HG03575 (cell line): Measurements from ENCODE around the gene HOXD4.

ENCODE experiments used
- ATAC-seq: cut with Tn5 transposase; IDR thresholded peaks from one replicate; pipeline ENCODE4 v1.9.1; 2021; ENCODE audit not compliant: unreplicated experiment, insufficient number of reproducible peaks, low FRiP score; ENCODE audit errors: extremely low read depth

Gene HOXD4

GRCh38 chr2:176112375-176113302, 38.7 kb upstream of the HOXD4 start:
- no peak for ATAC-seq

GRCh38 chr2:176114120-176114929, 37.0 kb upstream of the HOXD4 start:
- no peak for ATAC-seq

DNA sequence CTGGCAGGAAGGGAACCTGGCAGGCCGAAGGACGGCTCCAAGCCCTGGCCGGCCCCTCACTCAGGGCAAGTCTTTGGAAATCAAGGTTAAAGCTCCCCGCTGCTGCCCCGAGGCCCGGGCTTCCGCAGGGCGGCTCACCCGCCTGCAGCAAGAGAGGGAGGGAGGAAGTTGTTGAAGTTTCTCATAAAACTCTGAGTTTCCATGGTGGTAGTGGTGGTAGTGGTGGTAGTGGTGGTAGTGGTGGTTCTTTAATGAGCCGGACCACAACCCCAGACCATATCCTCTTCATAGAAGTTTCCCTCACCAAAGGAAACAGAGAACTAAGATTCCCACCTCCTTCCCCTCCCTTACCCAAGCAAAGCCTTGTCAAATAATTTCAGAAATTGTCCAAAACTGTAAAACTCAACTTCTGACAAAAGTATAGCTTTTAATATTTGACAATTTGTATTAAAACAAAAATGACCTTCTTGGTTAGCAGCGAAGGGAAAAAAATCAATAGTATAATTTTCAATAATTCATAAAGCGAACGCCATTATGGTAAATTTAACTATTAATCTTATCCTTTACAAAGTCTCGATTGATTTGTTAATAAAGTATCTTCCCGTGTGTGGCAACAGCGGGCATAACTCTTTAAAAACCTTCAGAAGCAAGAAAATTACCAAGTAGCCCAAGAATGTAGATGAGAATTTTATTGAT, 36.3 kb upstream of the HOXD4 start:
- ATAC-seq, result no peak

DNA sequence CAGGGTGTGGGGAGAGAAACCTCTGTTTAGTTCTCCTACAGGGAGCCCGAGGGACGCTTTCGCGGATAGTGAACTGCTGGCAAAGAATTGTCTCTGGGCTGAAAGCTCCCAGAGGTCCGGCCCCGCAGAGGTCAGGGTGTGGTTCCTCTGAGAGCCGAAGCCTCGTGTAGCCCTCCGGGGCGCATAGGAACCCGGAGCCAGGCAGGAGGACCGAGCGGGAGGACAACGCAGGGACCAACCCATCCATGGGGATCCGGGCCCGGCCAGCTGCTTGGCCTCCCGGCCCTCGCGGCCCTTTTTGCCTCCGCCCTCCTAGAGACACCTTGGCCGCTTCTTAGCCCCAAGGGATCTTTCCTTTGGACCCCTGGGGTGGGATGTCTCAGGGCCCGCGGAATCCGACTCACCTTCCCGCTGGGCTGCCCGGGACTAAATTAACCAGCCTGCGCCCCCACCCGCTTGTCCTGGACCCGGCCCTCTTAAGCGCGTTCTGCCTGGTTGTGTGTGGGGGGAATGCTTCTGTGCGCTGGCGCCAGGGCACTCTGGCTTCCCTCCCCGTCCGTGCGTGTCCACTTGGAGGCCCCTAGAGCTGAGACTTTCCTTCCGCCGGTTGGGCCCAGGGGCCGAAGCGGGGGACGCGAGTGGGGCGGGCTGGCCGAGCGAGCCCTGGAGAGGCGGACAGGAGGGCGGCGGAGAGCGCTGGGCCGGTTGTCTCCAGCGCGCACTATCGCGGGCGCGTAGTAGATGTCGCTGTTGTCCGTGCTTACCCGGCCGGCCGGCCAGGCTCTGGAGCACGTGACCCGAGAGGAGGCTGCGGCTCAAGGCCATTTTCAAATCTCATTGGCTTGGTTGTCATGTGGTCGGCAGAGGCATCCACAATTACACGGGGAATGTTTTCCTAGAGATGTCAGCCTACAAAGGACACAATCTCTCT, 35.2 kb upstream of the HOXD4 start, which contains the start of gene HOXD10:
Gene HOXD10, plus strand, starts transcription at position 896 of the 931 bp plus-strand sequence. CDS start 56 bp downstream, outside the sequence.
- no peak for ATAC-seq

GRCh38 chr2:176117162-176117822, 34.1 kb upstream of the HOXD4 start:
- no peak for ATAC-seq

DNA sequence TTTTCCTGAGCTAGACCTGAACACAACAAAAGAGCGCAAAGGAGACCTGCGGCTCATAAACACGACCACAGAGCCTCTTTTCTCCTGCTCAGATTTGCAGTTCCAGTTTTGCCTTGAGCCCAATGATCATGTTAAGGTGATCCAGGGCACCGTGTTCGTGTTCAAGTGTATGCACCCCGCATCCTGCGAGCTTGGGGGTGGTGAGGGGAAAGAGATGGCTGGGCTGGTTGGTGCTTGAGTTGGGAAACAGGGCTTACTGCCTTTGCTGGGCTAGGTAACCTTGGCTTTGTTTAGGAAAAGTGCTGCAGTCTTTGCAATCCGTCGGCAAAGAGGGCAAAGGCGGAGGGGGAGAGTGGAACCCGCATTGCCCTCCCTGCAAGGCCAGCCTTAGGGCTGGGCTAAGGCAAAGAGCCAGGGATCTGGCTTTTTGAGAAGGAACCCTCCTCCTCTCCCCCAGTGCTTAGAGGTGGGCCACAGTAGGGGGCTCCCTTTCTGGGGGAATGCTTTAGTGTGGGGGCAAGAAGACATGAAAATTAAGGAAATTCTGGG, 33.5 kb upstream of the HOXD4 start:
- ATAC-seq, result no peak

DNA sequence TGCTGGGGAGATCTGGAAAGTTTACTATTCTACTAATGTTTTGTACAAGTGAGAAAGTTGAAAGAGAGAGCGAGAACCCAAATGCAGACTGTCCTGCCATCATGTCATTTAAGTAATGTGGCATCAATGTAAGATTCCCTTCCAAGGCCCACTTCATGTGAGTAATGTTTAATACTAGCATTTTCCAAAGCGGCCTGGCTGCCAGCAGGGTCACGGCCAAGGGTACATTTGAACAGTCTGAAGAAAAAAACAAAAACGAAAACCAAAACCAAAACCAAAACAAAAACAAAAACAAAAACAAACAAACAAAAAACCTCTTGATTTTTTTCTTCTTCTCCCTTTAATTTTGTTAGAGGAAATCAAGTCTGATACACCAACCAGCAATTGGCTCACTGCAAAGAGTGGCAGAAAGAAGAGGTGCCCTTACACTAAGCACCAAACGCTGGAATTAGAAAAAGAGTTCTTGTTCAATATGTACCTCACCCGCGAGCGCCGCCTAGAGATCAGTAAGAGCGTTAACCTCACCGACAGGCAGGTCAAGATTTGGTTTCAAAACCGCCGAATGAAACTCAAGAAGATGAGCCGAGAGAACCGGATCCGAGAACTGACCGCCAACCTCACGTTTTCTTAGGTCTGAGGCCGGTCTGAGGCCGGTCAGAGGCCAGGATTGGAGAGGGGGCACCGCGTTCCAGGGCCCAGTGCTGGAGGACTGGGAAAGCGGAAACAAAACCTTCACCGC, 32.6 kb upstream of the HOXD4 start:
- no peak for ATAC-seq

DNA sequence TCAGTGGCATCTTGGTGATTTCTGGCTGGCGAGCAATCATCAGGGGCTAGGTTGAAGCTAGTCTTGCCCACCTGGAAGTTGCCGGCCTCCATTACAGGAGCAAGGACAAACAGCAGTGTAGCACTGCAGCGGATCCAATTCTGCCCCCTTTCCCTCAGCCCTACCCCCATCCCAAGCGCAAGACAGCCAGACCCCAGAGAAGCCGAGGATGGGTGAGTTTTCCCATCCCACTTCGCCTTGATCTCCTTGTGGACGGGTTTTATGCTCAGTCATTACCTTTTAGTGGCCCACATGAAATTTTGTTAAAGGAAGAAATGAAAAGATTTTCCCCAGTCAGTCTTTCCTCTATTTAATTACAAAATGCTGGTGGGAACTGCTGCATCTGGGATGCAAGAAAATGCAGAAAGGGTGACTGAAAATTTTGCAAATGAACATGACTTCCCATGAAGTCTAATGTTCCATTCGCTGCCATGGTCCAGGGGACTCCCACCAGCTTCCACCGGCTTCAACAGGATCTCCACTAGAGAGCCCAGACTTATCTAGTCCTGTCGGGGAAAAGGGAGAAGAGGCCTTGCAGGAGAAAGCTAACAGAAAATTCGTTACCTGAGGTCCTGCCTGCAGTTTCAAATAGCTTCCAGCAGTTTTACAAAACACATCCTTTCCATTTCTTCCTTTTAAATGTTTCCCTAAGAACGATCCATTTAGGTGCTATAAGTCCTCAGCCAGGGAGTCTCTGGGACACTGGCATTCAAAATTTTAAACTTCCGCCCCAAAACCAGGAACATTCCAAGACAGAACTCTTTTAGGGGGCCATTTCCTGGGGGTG, 30.8 kb upstream of the HOXD4 start:
- no peak for ATAC-seq

DNA sequence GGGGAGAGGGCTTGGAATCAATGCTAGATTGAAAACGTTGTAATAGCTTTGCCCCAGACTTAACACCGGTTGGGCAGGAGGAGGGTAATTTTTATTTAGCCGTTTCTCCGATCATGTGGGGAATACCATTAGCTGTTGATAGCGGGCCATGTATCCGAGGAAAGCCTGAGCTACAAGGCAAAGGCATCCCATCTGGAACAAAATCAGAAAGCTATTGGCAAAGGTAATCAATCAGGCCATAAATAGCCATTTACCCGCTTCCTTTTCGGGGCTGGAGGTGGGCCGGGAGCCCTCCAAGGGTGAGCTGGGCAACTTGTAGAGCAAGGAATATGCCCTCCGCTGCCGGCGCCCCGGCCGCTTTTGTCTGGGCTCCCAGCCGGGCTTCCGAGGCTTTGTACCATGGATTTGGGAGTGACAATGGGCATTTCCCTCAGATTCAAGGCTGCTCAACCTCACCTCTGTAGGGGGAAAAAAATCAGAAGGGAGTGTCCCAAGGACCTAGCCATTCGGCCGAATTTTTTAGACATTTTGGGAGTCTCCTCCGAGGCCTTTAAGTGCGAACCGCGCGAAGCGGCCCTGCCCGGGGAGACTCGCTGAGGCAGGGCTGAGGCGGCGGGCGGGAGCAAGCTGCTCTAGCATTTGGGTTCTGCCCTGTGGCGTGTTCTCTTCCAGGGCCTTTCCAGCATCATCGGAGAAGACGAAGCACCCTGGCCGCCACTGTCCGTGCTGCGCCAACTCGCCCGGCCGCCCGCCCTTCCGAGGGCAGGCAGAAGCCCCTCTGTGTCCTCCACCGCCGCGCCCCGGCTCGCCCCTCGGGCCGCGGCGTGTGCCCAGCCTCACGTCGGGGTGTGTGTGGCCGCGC, 29.9 kb upstream of the HOXD4 start:
- ATAC-seq, result no peak

DNA sequence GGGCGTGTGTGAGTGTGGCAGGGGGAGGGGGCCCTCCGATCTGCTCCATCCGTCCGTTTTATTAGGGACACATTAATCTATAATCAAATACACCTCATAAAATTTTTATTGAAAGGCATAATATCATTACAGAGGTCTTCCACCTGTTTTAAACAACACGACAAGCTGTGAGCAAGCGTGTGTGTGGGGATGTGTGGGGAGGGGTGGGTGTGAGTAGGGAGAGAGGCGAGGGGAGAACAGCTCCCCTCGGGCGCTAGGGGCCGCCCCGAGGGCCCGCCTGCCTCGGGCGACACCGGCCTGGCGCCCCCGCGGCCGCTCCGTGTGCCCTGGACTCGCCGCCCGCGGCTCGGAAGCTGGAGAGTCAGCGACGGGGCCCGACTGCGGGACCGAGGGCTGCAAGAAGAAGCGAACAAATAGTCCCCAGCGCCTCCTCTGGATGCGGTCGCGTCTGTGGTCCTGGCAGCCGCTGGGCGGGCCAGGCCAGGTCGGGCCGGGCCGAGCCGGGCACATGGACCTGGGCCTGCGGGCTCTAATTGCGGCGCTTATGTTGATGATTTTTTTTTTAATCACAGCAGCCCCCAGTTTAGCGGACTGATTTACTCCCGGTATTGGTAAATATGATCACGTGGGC, 29.2 kb upstream of the HOXD4 start:
- ATAC-seq, result no peak

DNA sequence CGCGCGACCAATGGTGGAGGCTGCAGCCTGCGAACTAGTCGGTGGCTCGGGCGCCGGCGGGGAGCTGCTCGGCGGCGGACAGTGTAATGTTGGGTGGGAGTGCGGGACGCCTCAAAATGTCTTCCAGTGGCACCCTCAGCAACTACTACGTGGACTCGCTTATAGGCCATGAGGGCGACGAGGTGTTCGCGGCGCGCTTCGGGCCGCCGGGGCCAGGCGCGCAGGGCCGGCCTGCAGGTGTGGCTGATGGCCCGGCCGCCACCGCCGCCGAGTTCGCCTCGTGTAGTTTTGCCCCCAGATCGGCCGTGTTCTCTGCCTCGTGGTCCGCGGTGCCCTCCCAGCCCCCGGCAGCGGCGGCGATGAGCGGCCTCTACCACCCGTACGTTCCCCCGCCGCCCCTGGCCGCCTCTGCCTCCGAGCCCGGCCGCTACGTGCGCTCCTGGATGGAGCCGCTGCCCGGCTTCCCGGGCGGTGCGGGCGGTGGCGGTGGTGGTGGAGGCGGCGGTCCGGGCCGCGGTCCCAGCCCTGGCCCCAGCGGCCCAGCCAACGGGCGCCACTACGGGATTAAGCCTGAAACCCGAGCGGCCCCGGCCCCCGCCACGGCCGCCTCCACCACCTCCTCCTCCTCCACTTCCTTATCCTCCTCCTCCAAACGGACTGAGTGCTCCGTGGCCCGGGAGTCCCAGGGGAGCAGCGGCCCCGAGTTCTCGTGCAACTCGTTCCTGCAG, 28.5 kb upstream of the HOXD4 start, which contains the start of gene HOXD9:
Gene HOXD9, plus strand, starts transcription at position 37 of the 728 bp plus-strand sequence. Its CDS starts 50 bp downstream, at position 87.
- no peak for ATAC-seq

DNA sequence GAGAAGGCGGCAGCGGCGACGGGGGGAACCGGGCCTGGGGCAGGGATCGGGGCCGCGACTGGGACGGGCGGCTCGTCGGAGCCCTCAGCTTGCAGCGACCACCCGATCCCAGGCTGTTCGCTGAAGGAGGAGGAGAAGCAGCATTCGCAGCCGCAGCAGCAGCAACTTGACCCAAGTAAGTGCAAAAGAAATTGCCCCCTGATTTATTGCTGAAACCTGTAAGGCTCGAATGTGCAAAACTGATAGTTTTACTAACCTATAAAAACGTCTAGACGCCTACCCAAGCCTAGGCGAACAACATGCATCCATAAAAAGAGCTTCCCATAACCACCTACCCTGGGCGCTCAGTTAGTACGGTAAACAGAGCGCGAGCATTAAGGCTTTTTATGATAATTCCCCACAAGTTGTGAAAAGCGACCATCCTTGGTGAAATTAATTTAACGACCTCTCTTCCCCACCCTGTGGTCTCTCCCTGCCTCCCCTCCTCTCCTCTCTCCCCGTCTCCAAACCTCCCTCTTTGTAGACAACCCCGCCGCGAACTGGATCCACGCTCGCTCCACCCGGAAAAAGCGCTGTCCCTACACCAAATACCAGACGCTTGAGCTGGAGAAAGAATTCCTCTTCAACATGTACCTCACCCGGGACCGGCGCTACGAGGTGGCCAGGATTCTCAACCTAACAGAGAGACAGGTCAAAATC, 27.8 kb upstream of the HOXD4 start:
- ATAC-seq, result no peak

DNA sequence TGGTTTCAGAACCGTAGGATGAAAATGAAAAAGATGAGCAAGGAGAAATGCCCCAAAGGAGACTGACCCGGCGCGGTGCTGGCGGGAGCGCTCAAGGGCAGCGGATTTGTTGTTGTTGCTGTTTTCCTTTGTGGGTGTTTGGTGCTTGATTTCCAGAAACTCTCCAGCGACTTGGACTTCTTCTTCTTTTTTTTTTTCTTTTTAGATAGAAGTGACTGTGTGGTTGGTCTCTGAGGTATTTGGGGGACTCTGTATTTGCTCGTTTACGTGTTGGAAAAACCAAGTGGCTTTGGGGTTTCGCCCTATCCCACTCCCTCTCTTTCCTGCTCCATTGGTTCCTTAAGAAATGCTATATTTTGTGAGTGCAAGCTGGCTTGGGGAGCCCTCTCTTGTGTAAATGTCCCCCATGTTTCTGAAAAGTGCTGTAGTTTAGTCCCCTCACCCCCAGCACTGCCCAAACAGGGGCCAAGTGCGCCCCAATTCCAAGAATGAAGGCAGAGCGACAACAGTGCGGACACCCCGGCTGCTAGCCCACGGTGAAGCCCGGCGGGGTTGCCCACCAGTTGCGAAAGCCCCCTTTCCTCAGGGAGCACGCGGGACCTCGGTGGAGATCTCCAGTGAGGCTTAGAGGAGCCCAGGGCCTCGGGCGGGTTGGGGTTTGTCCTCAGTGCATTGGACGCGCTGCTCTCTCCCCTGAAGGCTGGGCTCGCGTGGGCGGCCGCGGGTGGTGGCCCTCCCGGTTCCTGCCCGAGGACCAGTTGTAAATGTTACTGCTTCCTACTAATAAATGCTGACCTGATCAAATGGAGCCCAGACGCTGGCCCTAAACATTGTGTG, 27.0 kb upstream of the HOXD4 start:
- ATAC-seq, result no peak
